Measurements from ENCODE around the gene PEAK1.

The PEAK1 gene

GRCh38 chr15:77430213-77430612 lies 10.3 kb upstream of the PEAK1 start:
- H3K27ac Mint-ChIP-seq, result no peak overlapping the region
- peaks cover 19% of the 10 kb centered on the region for H3K4me1 Mint-ChIP-seq

GRCh38 chr15:77426871-77427270 lies 7.0 kb upstream of the PEAK1 start:
- no peak for TF ChIP-seq CTCF (IDR thresholded peaks at IDR 0.05)

More at GRCh38 chr15:77430213-77430612, 10.3 kb upstream of the PEAK1 start:
- peaks cover 4% of the 10 kb centered on the region for H3K36me3 Mint-ChIP-seq (ENCODE audit: low read depth)
- no peaks in the 10 kb centered on the region for H3K27me3 Mint-ChIP-seq (ENCODE audit: low read depth, poor library complexity)
- TF ChIP-seq CTCF (IDR thresholded peaks at IDR 0.05), result no peak
- no peak overlapping the region for H3K4me3 Mint-ChIP-seq
- no peak for DNase-seq
- H3K9me3 Mint-ChIP-seq, result no peaks in the 10 kb centered on the region

GRCh38 chr15:77426377-77426776 lies 6.5 kb upstream of the PEAK1 start:
- TF ChIP-seq CTCF (IDR thresholded peaks at IDR 0.05), result no peak
- Mint-ChIP-seq H3K36me3 (ENCODE audit: low read depth) (no peaks in the 10 kb centered on the region), H3K27me3 (ENCODE audit: low read depth, poor library complexity) (no peaks in the 10 kb centered on the region), H3K27ac (peak overlapping the region; percentile 53), H3K4me1 (peaks cover 50% of the 10 kb centered on the region), H3K4me3 (no peak overlapping the region), H3K9me3 (no peaks in the 10 kb centered on the region)
- DNase-seq, result no peak

More at GRCh38 chr15:77426871-77427270, 7.0 kb upstream of the PEAK1 start:
- Mint-ChIP-seq H3K27ac (peak overlapping the region; percentile 53), H3K36me3 (ENCODE audit: low read depth) (no peaks in the 10 kb centered on the region), H3K4me3 (no peak overlapping the region), H3K4me1 (peaks cover 45% of the 10 kb centered on the region), H3K27me3 (ENCODE audit: low read depth, poor library complexity) (no peaks in the 10 kb centered on the region), H3K9me3 (no peaks in the 10 kb centered on the region)
- no peak for DNase-seq

GRCh38 chr15:77425104-77425503 lies 5.2 kb upstream of the PEAK1 start:
- no peak overlapping the region for H3K4me3 Mint-ChIP-seq
- H3K27me3 Mint-ChIP-seq (ENCODE audit: low read depth, poor library complexity), result no peaks in the 10 kb centered on the region
- peaks cover 52% of the 10 kb centered on the region for H3K4me1 Mint-ChIP-seq
- TF ChIP-seq CTCF (IDR thresholded peaks at IDR 0.05), result no peak
- no peak for DNase-seq
- no peaks in the 10 kb centered on the region for H3K36me3 Mint-ChIP-seq (ENCODE audit: low read depth)
- no peaks in the 10 kb centered on the region for H3K9me3 Mint-ChIP-seq
- no peak overlapping the region for H3K27ac Mint-ChIP-seq

- Mint-ChIP-seq H3K4me3 (peak overlapping the region; percentile 99), H3K9me3 (no peaks in the 10 kb centered on the region), H3K4me1 (peaks cover 58% of the 10 kb centered on the region), H3K36me3 (ENCODE audit: low read depth) (no peaks in the 10 kb centered on the region), H3K27ac (peak overlapping the region; percentile 99), H3K27me3 (ENCODE audit: low read depth, poor library complexity) (peaks cover 9% of the 10 kb centered on the region)
- no peak for DNase-seq
- no peak for TF ChIP-seq CTCF (IDR thresholded peaks at IDR 0.05)
Observed at GRCh38 chr15:77421370-77421700, 1.4 kb upstream of the PEAK1 start.

- peak within 1 kb of the TSS; percentile 99 for H3K27ac Mint-ChIP-seq
- H3K4me1 Mint-ChIP-seq, result peaks cover 56% of the 10 kb centered on the region
Observed at GRCh38 chr15:77420610-77421369, 886 bp upstream of the PEAK1 start, which contains the start of gene HMG20A. Gene HMG20A, plus strand, starts transcription at chr15:77420888. Its CDS starts 37,520 bp downstream, at chr15:77458408.

More at GRCh38 chr15:77420610-77421369, 886 bp upstream of the PEAK1 start, which contains the start of gene HMG20A:
- H3K36me3 Mint-ChIP-seq (ENCODE audit: low read depth), result no peaks in the 10 kb centered on the region
- no peaks in the 10 kb centered on the region for H3K9me3 Mint-ChIP-seq
- peak; percentile 67 for DNase-seq
- H3K27me3 Mint-ChIP-seq (ENCODE audit: low read depth, poor library complexity), result peaks cover 9% of the 10 kb centered on the region
- TF ChIP-seq CTCF (IDR thresholded peaks at IDR 0.05), result no peak
- H3K4me3 Mint-ChIP-seq, result peak within 1 kb of the TSS; percentile 99
